Retinal pigment epithelial cell (primary cell): Measurements from ENCODE around the gene BIRC3.

Experiments
- DNase-seq: peaks from one replicate; pipeline ENCODE4 v3.0.0-alpha.2; 2010; ENCODE audit warnings: low read depth
- H3K4me3 ChIP-seq: 2 replicates; pipeline ENCODE4 v1.5.1; 2011; ENCODE audit warnings: mild to moderate bottlenecking, low read length, control low read depth, moderate library complexity
- CTCF ChIP-seq: conservative IDR thresholded peaks from 2 replicates; pipeline ENCODE4 v1.5.1; 2011; ENCODE audit warnings: low read depth, low read length, control low read depth, inconsistent platforms

Gene BIRC3

GRCh38 chr11:102317099-102317767 lies at the start of gene BIRC3:
BIRC3 (plus strand) TSS chr11:102317484; CDS start chr11:102324510, 7,026 bp downstream.
- peak within 1 kb of the TSS; percentile 63 for H3K4me3 ChIP-seq
- peak; percentile 8 for TF ChIP-seq CTCF
- peak; percentile 46 for DNase-seq

- TF ChIP-seq CTCF: no peak
- no peak overlapping the region for H3K4me3 ChIP-seq
- no peak for DNase-seq
These were observed 49.7 kb upstream of the BIRC3 start for GRCh38 chr11:102267609-102268008.

- DNase-seq: no peak
- TF ChIP-seq CTCF: peak; percentile 65
- peak overlapping the region; percentile 32 for H3K4me3 ChIP-seq
These were observed 49.0 kb upstream of the BIRC3 start for GRCh38 chr11:102268083-102268984.

GRCh38 chr11:102268985-102269470 lies 48.3 kb upstream of the BIRC3 start:
- peak overlapping the region; percentile 32 for H3K4me3 ChIP-seq
- no peak for TF ChIP-seq CTCF
- DNase-seq: no peak

GRCh38 chr11:102269927-102270326 lies 47.4 kb upstream of the BIRC3 start:
- no peak for DNase-seq
- no peak overlapping the region for H3K4me3 ChIP-seq
- TF ChIP-seq CTCF: no peak

GRCh38 chr11:102272047-102272824 lies 45.0 kb upstream of the BIRC3 start:
- no peak overlapping the region for H3K4me3 ChIP-seq
- no peak for TF ChIP-seq CTCF
- no peak for DNase-seq
